GM19193 (cell line): ENCODE results near the gene TSPEAR.

Experiments
- POLR2A ChIP-seq: IDR thresholded peaks from 4 replicates; pipeline ENCODE4 v1.6.1; 2011; ENCODE audit not compliant: insufficient read depth, insufficient read length; ENCODE audit errors: extremely low read depth

The TSPEAR gene

GRCh38 chr21:44514746-44515358 lies 196.5 kb downstream of the TSPEAR start:
- no peak for TF ChIP-seq POLR2A

- no peak for TF ChIP-seq POLR2A
Measured at GRCh38 chr21:44514218-44514520, 197.2 kb downstream of the TSPEAR start.

GRCh38 chr21:44513389-44514217 lies 197.8 kb downstream of the TSPEAR start:
- TF ChIP-seq POLR2A, result no peak

GRCh38 chr21:44512496-44513388 lies 198.6 kb downstream of the TSPEAR start:
- TF ChIP-seq POLR2A, result no peak

GRCh38 chr21:44511938-44512275 lies 199.5 kb downstream of the TSPEAR start:
- no peak for TF ChIP-seq POLR2A

GRCh38 chr21:44511219-44511937 lies 200.0 kb downstream of the TSPEAR start:
- no peak for TF ChIP-seq POLR2A

GRCh38 chr21:44510508-44511218 lies 200.7 kb downstream of the TSPEAR start:
- no peak for TF ChIP-seq POLR2A

GRCh38 chr21:44510109-44510507 lies 201.3 kb downstream of the TSPEAR start:
- TF ChIP-seq POLR2A, result no peak

- TF ChIP-seq POLR2A, result no peak
Measured at GRCh38 chr21:44509539-44509938, 201.8 kb downstream of the TSPEAR start.

GRCh38 chr21:44508711-44509445 lies 202.5 kb downstream of the TSPEAR start:
- no peak for TF ChIP-seq POLR2A

- no peak for TF ChIP-seq POLR2A
Measured at GRCh38 chr21:44508426-44508710, 203.0 kb downstream of the TSPEAR start.

GRCh38 chr21:44507673-44508425 lies 203.5 kb downstream of the TSPEAR start:
- no peak for TF ChIP-seq POLR2A
